Ishikawa (cell line): ENCODE data around the gene NKAP.

ENCODE experiments used
- EP300 ChIP-seq: IDR thresholded peaks from 2 replicates; pipeline ENCODE4 v1.6.1; 2012; ENCODE audit warnings: borderline replicate concordance
- TAF1 ChIP-seq: IDR thresholded peaks from 2 replicates; pipeline ENCODE4 v1.6.1; 2012; ENCODE audit warnings: low read depth, mild to moderate bottlenecking
- TEAD4 ChIP-seq: IDR thresholded peaks from 2 replicates; pipeline ENCODE4 v1.6.1; 2012

- TF ChIP-seq TEAD4 (no peak), EP300 (no peak), TAF1 (no peak)
Observed at GRCh38 chrX:119948381-119948780, 4.8 kb upstream of the NKAP start.
